NCI-H1105 treated with DMSO at 0.1 percent for 48 hours (cell line): ENCODE measurements around the gene NCBP1.
A peak's percentile ranks its signal among the peaks of the same experiment; 100 is the strongest.
"Not testable (repeated sequence)": the region's sequence is repeated elsewhere in the genome, so short reads cannot be mapped to it uniquely, and the experiment has no call there.

Experiments used
- DNase-seq: peaks from one replicate; lab custom pipeline; 2025; lab: John Stamatoyannopoulos, UW

The NCBP1 gene

GRCh38 chr9:97632985-97633858, at the start of gene NCBP1, which contains the start of gene TSTD2:
Gene NCBP1, plus strand, starts transcription at chr9:97633821. Its CDS starts 61 bp downstream, at chr9:97633882.
Gene TSTD2, minus strand, starts transcription at chr9:97633368. Its CDS starts 5,806 bp downstream, at chr9:97627562.
- peak; percentile 96 for DNase-seq

- DNase-seq, result not testable (repeated sequence)
Observed at GRCh38 chr9:97584778-97585177, 48.8 kb upstream of the NCBP1 start.

GRCh38 chr9:97586909-97587308, 46.7 kb upstream of the NCBP1 start:
- not testable (repeated sequence) for DNase-seq

- DNase-seq, result no peak
Observed at GRCh38 chr9:97591535-97591934, 42.1 kb upstream of the NCBP1 start.

GRCh38 chr9:97592126-97592525, 41.5 kb upstream of the NCBP1 start:
- DNase-seq, result no peak

- DNase-seq, result no peak
Observed at GRCh38 chr9:97593960-97594359, 39.7 kb upstream of the NCBP1 start.

- peak; percentile 33 for DNase-seq
Observed at GRCh38 chr9:97594381-97594921, 39.2 kb upstream of the NCBP1 start.

- DNase-seq, result no peak
Observed at GRCh38 chr9:97596906-97597305, 36.7 kb upstream of the NCBP1 start.

- DNase-seq, result peak; percentile 82
Observed at GRCh38 chr9:97598461-97599288, 34.9 kb upstream of the NCBP1 start.

GRCh38 chr9:97599314-97599846, 34.2 kb upstream of the NCBP1 start:
- no peak for DNase-seq

GRCh38 chr9:97600531-97601227, 32.9 kb upstream of the NCBP1 start:
- no peak for DNase-seq

GRCh38 chr9:97601228-97601898, 32.3 kb upstream of the NCBP1 start:
- no peak for DNase-seq

GRCh38 chr9:97602430-97602829, 31.2 kb upstream of the NCBP1 start:
- no peak for DNase-seq

- DNase-seq, result no peak
Observed at GRCh38 chr9:97604901-97605645, 28.5 kb upstream of the NCBP1 start.

GRCh38 chr9:97615439-97616072, 18.1 kb upstream of the NCBP1 start:
- peak; percentile 63 for DNase-seq

GRCh38 chr9:97617939-97618416, 15.6 kb upstream of the NCBP1 start:
- no peak for DNase-seq

GRCh38 chr9:97620063-97620462, 13.6 kb upstream of the NCBP1 start:
- not testable (repeated sequence) for DNase-seq

- DNase-seq, result not testable (repeated sequence)
Observed at GRCh38 chr9:97622483-97622882, 11.1 kb upstream of the NCBP1 start.

- DNase-seq, result no peak
Observed at GRCh38 chr9:97623946-97624345, 9.7 kb upstream of the NCBP1 start.

- DNase-seq, result no peak
Observed at GRCh38 chr9:97625620-97626019, 8.0 kb upstream of the NCBP1 start.
